Kidney epithelial cell (primary cell): ENCODE measurements around the gene STK17A. TPM values are rescaled to one million over a fixed set of nuclear protein-coding genes. Genes with fewer than 3 reads are reported as not detected.
"Not testable (repeated sequence)": the region's sequence is repeated elsewhere in the genome, so short reads cannot be mapped to it uniquely, and the experiment has no call there.

Experiments
- DNase-seq: peaks from one replicate; pipeline ENCODE4 v3.0.0-alpha.2; 2010; ENCODE audit warnings: low read depth
- H3K27me3 ChIP-seq: 2 replicates; pipeline ENCODE4 v1.6.0; 2011; ENCODE audit warnings: low read length; ENCODE audit not compliant: control insufficient read depth, insufficient read depth
- H3K36me3 ChIP-seq: 2 replicates; pipeline ENCODE4 v1.5.1; 2011; ENCODE audit warnings: low read length; ENCODE audit not compliant: control insufficient read depth, insufficient read depth
- H3K4me3 ChIP-seq: 2 replicates; pipeline ENCODE4 v1.5.1; 2011; ENCODE audit warnings: low read depth, mild to moderate bottlenecking, control low read depth, low read length
- total RNA-seq: library from RNA; depleted of rRNA; stranded (reverse); fragments of >200 nt; gene quantifications from 2 replicates; pipeline ENCODE4 v1.2.3, GENCODE V29; 2015
- TF ChIP-seq, protein P1 (sequence below): IDR thresholded peaks from 2 replicates; pipeline ENCODE4 v1.5.1; 2011; ENCODE audit warnings: mild to moderate bottlenecking, moderate library complexity, low read length, control low read depth, inconsistent platforms; ENCODE audit not compliant: insufficient read depth, poor library complexity, severe bottlenecking

STK17A gene
- total RNA-seq, 1 donor from 2014 or later, result 12.8 TPM

DNA sequence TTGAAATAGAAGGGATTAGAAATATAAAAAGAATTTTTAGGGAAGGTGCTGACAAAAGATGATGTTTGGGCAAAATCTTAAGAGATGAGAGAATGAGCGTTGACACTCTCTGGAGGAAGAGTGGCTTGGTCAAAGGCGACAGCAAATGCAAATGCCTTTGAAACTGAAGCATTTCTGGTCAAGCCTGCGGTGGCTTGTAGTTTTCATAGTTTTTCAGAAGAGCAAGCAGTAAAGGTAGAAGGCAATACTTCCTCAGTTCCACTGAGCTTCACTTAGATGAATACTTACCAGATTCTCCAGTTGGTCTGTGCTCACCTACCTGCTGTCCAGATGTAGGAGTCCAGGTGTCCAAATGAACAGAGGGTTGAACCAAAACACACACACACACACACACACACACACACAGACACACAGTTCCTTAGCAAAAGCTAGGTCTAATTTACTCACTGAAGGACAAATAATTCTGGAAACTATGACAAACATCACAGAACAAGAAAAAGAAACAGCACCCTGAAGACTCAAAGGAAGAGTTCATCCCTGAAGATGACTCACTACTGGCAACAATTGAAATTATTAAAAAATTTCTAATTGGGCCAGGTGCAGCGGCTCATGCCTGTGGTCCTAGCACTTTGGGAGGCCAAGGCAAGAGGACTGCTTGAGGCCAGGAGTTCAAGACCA, 12.1 kb upstream of the STK17A start:
- H3K27me3 ChIP-seq, result no peaks in the 10 kb centered on the region
- H3K36me3 ChIP-seq, result no peaks in the 10 kb centered on the region
- no peak for DNase-seq

DNA sequence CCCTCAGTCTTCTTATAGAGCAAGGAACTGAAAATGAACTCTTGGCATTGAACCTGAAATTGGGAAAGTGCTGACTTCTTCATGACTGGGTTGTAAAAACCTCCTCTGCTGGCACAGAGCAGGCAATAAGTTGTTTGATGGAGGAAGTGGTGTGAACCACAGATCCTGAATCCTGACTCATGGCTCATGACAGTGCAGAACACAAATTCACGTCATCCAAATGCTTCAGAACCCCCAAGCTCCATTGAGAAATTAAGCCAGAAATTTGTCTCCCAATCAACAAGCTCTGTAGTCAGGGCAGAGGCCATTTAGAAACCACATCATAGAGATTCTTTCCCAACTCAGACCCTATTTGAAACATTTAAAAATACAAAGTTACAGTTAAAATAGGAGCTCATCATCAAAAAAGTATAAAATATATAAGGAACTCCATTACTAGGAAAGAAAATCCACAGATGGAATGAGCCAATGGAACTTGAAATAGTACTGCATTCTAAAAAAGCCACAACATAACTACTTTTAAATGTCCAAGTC, 10.3 kb upstream of the STK17A start:
- no peak overlapping the region for H3K4me3 ChIP-seq
- no peaks in the 10 kb centered on the region for H3K36me3 ChIP-seq
- TF ChIP-seq, protein P1, sequence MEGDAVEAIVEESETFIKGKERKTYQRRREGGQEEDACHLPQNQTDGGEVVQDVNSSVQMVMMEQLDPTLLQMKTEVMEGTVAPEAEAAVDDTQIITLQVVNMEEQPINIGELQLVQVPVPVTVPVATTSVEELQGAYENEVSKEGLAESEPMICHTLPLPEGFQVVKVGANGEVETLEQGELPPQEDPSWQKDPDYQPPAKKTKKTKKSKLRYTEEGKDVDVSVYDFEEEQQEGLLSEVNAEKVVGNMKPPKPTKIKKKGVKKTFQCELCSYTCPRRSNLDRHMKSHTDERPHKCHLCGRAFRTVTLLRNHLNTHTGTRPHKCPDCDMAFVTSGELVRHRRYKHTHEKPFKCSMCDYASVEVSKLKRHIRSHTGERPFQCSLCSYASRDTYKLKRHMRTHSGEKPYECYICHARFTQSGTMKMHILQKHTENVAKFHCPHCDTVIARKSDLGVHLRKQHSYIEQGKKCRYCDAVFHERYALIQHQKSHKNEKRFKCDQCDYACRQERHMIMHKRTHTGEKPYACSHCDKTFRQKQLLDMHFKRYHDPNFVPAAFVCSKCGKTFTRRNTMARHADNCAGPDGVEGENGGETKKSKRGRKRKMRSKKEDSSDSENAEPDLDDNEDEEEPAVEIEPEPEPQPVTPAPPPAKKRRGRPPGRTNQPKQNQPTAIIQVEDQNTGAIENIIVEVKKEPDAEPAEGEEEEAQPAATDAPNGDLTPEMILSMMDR, result no peak
- no peaks in the 10 kb centered on the region for H3K27me3 ChIP-seq
- DNase-seq, result peak; percentile 97

More for the DNA sequence above, 12.1 kb upstream of the STK17A start:
- H3K4me3 ChIP-seq, result no peak overlapping the region
- TF ChIP-seq, protein P1, result no peak

DNA sequence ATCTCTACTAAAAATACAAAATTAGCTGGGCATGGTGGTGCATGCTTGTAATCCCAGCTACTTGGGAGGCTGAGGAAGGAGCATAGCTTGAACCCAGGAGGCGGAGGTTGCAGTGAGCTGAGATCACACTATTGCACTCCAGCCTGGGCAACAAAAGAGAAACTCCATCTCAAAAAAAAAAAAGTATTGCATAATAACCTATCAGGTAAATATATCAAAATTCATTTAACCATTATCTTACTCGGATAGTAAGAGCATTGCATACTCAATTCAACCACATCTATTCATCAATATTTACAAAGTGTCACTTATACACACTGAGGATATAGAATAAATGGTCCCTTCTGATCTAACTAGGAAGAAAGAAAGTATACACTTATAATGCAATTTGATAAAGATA, 9.1 kb upstream of the STK17A start:
- DNase-seq, H3K27me3 ChIP-seq, H3K36me3 ChIP-seq, H3K4me3 ChIP-seq: not testable (repeated sequence)

DNA sequence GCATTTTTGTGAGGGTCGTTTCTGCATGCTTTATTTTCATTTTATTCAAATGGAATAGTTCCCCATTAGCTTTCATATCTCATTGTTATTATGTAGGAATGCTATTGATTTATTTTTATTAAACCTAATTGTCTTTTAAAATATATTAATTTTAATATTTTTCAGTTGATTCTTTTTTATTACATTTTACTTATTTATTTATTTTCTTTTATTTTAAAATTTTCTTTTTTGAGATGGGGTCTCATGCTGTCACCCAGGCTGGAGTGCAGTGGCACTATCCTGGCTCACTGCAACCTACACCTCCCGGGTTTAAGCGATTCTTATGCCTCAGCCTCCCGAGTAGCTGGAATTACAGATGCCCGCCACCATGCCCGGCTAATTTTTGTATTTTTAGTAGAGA, 7.4 kb upstream of the STK17A start:
- DNase-seq, result no peak
- H3K4me3 ChIP-seq, result no peak overlapping the region
- TF ChIP-seq, protein P1, result no peak
- no peaks in the 10 kb centered on the region for H3K36me3 ChIP-seq
- H3K27me3 ChIP-seq, result no peaks in the 10 kb centered on the region

DNA sequence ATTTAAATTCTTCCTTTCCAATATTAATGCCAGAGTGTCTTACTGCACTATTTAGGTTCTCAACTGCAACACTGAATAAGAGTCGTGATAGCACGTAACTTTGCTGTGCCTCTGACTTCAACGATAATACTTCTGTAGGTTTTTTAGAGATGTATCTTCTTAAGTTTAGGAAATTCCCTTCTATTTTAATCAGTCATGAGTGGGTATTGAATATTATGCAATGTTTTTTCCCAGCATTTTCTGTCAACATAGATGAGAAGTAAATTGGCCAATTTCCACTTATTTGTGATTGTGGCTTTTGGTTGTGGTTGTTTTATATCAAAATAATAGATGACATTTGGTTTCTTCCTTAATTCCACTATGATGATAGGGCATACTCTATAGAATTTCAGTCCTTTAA, 6.7 kb upstream of the STK17A start:
- TF ChIP-seq, protein P1, result no peak
- H3K36me3 ChIP-seq, result no peaks in the 10 kb centered on the region
- H3K4me3 ChIP-seq, result no peak overlapping the region
- no peak for DNase-seq
- no peaks in the 10 kb centered on the region for H3K27me3 ChIP-seq

DNA sequence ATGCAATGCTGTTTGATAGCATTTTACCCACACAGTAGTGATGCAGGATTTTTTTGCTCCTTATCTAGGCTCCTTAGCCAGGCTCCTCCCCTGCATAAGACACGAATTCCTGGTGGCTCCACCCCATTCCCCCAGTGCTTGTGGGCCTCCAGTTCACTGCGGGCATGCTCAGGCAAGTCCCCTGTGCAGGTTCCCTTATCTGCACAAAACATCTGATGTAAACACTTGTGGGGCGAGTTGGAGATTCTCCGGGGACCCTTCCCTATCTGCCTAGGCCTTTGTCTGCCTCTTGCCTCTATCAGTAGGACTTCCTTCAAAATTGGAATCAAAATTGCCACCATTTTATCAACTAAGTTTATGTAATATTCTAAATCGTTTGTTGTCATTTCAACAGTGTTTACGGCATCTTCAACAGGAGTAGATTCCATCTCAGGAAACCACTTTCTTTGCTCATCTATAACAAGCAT, 5.4 kb upstream of the STK17A start:
- Histone ChIP-seq H3K4me3 (no peak overlapping the region), H3K27me3 (no peaks in the 10 kb centered on the region), H3K36me3 (no peaks in the 10 kb centered on the region)
- no peak for DNase-seq
- TF ChIP-seq, protein P1, result no peak
